HepG2 (cell line): ENCODE results near the gene CPVL.

Experiments
- AKAP8 ChIP-seq: sonication (generic); formaldehyde crosslinking; IDR thresholded peaks from 2 replicates; pipeline ENCODE4 v1.5.1; 2020; ENCODE audit warnings: mild to moderate bottlenecking, missing genetic modification reagents
- ELF4 ChIP-seq: sonication (generic); formaldehyde crosslinking; IDR thresholded peaks from 2 replicates; pipeline ENCODE4 v1.5.0; 2020; ENCODE audit warnings: missing genetic modification reagents, mild to moderate bottlenecking, moderate library complexity, borderline replicate concordance
- GLI4 ChIP-seq: sonication (generic); formaldehyde crosslinking; IDR thresholded peaks from 2 replicates; pipeline ENCODE4 v1.5.1; 2020; ENCODE audit warnings: missing genetic modification reagents, mild to moderate bottlenecking, moderate library complexity, borderline replicate concordance
- JARID2 ChIP-seq: sonication (generic); formaldehyde crosslinking; IDR thresholded peaks from 2 replicates; pipeline ENCODE4 v1.8.1; 2023; ENCODE audit warnings: missing genetic modification reagents, inconsistent platforms; ENCODE audit not compliant: insufficient replicate concordance
- KMT2B ChIP-seq: IDR thresholded peaks from 2 replicates; pipeline ENCODE4 v1.6.1; 2016; ENCODE audit warnings: missing genetic modification reagents, missing compliant biosample characterization
- PHF8 ChIP-seq: sonication (generic); formaldehyde crosslinking; IDR thresholded peaks from 2 replicates; pipeline ENCODE4 v1.5.0; 2020; ENCODE audit warnings: missing genetic modification reagents
- POLR2A ChIP-seq, 2 experiments: IDR thresholded peaks; 2 replicates each; pipeline ENCODE4 v1.6.1; 2011; ENCODE audit warnings: low read depth in 2 of 2, low read length in 2 of 2, mild to moderate bottlenecking in 1 of 2, moderate library complexity in 1 of 2; ENCODE audit not compliant: insufficient read depth in 1 of 2
- RAD51 ChIP-seq: fragments of 450-650 bp; IDR thresholded peaks from 2 replicates; pipeline ENCODE4 v1.6.1; 2016; ENCODE audit warnings: borderline replicate concordance
- RBM39 ChIP-seq: fragments of 200-400 bp; formaldehyde crosslinking; IDR thresholded peaks from one replicate; pipeline ENCODE4 v1.6.1; 2018; ENCODE audit warnings: antibody characterized with exemption, mild to moderate bottlenecking, low read depth, low read length; ENCODE audit not compliant: poor library complexity, severe bottlenecking
- YY1 ChIP-seq: IDR thresholded peaks from 2 replicates; pipeline ENCODE4 v1.6.1; 2011; ENCODE audit warnings: low read length, low read depth, moderate library complexity, mild to moderate bottlenecking; ENCODE audit not compliant: insufficient read depth, insufficient replicate concordance
- TF ChIP-seq, protein P1 (sequence below): sonication (generic); formaldehyde crosslinking; IDR thresholded peaks from 2 replicates; pipeline ENCODE4 v1.5.0; 2020; ENCODE audit warnings: mild to moderate bottlenecking, missing genetic modification reagents, moderate library complexity

DNA sequence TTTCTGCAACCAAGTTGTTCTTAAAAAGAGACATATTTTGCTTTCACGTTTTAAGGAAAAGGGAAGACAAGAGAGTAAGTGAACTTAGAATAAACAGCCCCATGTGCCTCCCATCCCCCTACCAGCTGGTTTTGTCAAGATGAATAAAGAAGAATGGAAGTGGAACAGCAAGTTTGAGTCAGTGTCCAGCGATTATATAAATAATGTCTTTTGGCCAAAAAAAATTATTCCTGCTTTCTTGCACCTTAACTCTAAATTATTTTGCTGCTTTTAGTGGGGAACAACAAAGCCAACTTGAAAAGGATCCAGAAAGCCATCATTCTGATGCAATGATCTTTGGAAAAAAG lies 105.8 kb downstream of the CPVL start:
- TF ChIP-seq AKAP8, result no peak
- TF ChIP-seq, protein P1, sequence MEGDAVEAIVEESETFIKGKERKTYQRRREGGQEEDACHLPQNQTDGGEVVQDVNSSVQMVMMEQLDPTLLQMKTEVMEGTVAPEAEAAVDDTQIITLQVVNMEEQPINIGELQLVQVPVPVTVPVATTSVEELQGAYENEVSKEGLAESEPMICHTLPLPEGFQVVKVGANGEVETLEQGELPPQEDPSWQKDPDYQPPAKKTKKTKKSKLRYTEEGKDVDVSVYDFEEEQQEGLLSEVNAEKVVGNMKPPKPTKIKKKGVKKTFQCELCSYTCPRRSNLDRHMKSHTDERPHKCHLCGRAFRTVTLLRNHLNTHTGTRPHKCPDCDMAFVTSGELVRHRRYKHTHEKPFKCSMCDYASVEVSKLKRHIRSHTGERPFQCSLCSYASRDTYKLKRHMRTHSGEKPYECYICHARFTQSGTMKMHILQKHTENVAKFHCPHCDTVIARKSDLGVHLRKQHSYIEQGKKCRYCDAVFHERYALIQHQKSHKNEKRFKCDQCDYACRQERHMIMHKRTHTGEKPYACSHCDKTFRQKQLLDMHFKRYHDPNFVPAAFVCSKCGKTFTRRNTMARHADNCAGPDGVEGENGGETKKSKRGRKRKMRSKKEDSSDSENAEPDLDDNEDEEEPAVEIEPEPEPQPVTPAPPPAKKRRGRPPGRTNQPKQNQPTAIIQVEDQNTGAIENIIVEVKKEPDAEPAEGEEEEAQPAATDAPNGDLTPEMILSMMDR, result no peak
- no peak for TF ChIP-seq YY1
- no peak for TF ChIP-seq GLI4 (CRISPR knock-in tag)
- TF ChIP-seq RBM39, result no peak
- TF ChIP-seq RAD51, result no peak
- no peak for TF ChIP-seq PHF8 (CRISPR knock-in tag)
- no peak for TF ChIP-seq JARID2 (CRISPR knock-in tag)
- TF ChIP-seq KMT2B (CRISPR knock-in tag), result no peak
- TF ChIP-seq ELF4, result no peak
- TF ChIP-seq POLR2A (IDR thresholded peaks at IDR 0.05; ENCODE audit: insufficient read depth in 1 of 2, low read depth in 2 of 2, low read length in 2 of 2), result no peak
